Tibial nerve (tissue), 4 donors: ENCODE data around the gene HHLA2. TPM values are rescaled to one million over a fixed set of nuclear protein-coding genes. Genes with fewer than 3 reads are reported as not detected.
"Not testable (repeated sequence)": the region's sequence is repeated elsewhere in the genome, so short reads cannot be mapped to it uniquely, and the experiment has no call there.

Source experiments
- DNase-seq, 2 donors: peaks; one replicate each; pipeline ENCODE4 v3.0.0-alpha.2; 2019; ENCODE audit warnings: low spot score in 2 of 2
- H3K27ac ChIP-seq, 4 donors: fragments of 200-600 bp; sonication (generic) in 3 of 4; one replicate each; pipeline ENCODE4 v1.5.1; 2017 to 2019; ENCODE audit warnings: mild to moderate bottlenecking in 1 of 4
- H3K27me3 ChIP-seq, 2 donors: fragments of 200-600 bp; sonication (generic) in 1 of 2; one replicate each; pipeline versions ENCODE4 v1.5.1 to v1.6.0; 2017 to 2019
- H3K36me3 ChIP-seq, 3 donors: fragments of 200-600 bp; sonication (generic); one replicate each; pipeline ENCODE4 v1.5.1; 2018 to 2019
- H3K4me1 ChIP-seq, 4 donors: fragments of 200-600 bp; sonication (generic) in 3 of 4; one replicate each; pipeline ENCODE4 v1.5.1; 2017 to 2019
- H3K4me3 ChIP-seq, 4 donors: fragments of 200-600 bp; sonication (generic) in 3 of 4; one replicate each; pipeline ENCODE4 v1.5.1; 2017 to 2019; ENCODE audit warnings: mild to moderate bottlenecking in 1 of 4, moderate library complexity in 1 of 4
- H3K9me3 ChIP-seq, 4 donors: fragments of 200-600 bp; sonication (generic) in 3 of 4; one replicate each; pipeline ENCODE4 v1.5.1; 2017 to 2019
- CTCF ChIP-seq, 5 experiments: fragments of 200-600 bp in 3 of 5; fragments of 450-650 bp in 2 of 5; sonication (generic) in 3 of 5; IDR thresholded peaks; one replicate each; pipeline ENCODE4 v1.5.1; 2016 to 2019; ENCODE audit warnings: antibody characterized with exemption in 5 of 5, mild to moderate bottlenecking in 3 of 5, moderate library complexity in 2 of 5
- EP300 ChIP-seq, 2 donors: sonication (generic); formaldehyde crosslinking; IDR thresholded peaks; one replicate each; pipeline ENCODE4 v1.6.1; 2017; ENCODE audit warnings: antibody characterized with exemption in 2 of 2, mild to moderate bottlenecking in 1 of 2
- POLR2A ChIP-seq, 2 donors: fragments of 450-650 bp; IDR thresholded peaks; one replicate each; pipeline ENCODE4 v1.6.1; 2017; ENCODE audit warnings: antibody characterized with exemption in 2 of 2, mild to moderate bottlenecking in 2 of 2, moderate library complexity in 2 of 2
- WGBS, 2 donors: methylation state at CpG; one replicate each; pipeline ENCODE4 v1.1.5; 2018; 5-methylcytosine and 5-hydroxymethylcytosine counted together
- total RNA-seq, 4 donors: library from RNA; depleted of rRNA; stranded (reverse); fragments of >200 nt; gene quantifications; one replicate each; pipeline ENCODE4 v1.1.0, GENCODE V29; 2016

The HHLA2 gene
- total RNA-seq, 4 donors from 2014 or later = 0.21 to 6.1 TPM; not detected in 2

- Histone ChIP-seq H3K9me3 (no peaks in the 10 kb centered on the region), H3K27ac (no peak overlapping the region), H3K4me1 (no peaks in the 10 kb centered on the region), H3K36me3 (no peaks in the 10 kb centered on the region), H3K4me3 (no peak overlapping the region), H3K27me3 (no peaks in the 10 kb centered on the region)
- WGBS, 2 donors = 70 to 78% methylated on average over 2 of the region's 2 CpGs
- TF ChIP-seq CTCF (IDR thresholded peaks at IDR 0.05) (no peak), POLR2A (IDR thresholded peaks at IDR 0.05) (no peak), EP300 (IDR thresholded peaks at IDR 0.05) (no peak)
- no peak for DNase-seq
Measured at GRCh38 chr3:108357042-108357441, 60.7 kb downstream of the HHLA2 start.

- WGBS, 2 donors = 81% methylated on average over 2 of the region's 2 CpGs
- H3K9me3 ChIP-seq = no peaks in the 10 kb centered on the region
- no peak for DNase-seq
Measured at GRCh38 chr3:108359011-108359410, 62.7 kb downstream of the HHLA2 start.

GRCh38 chr3:108376026-108376425 is 79.7 kb downstream of the HHLA2 start:
- no peaks in the 10 kb centered on the region for H3K36me3 ChIP-seq
- no peaks in the 10 kb centered on the region for H3K27me3 ChIP-seq
- no peak overlapping the region for H3K27ac ChIP-seq
- no peaks in the 10 kb centered on the region for H3K9me3 ChIP-seq
- TF ChIP-seq CTCF (IDR thresholded peaks at IDR 0.05) = no peak
- TF ChIP-seq EP300 (IDR thresholded peaks at IDR 0.05) = no peak
- TF ChIP-seq POLR2A (IDR thresholded peaks at IDR 0.05) = no peak
- H3K4me1 ChIP-seq = no peaks in the 10 kb centered on the region
- H3K4me3 ChIP-seq = no peak overlapping the region
- WGBS, 2 donors = 0 to 50% methylated on average over 1 of the region's 1 CpG
- no peak for DNase-seq

More at GRCh38 chr3:108359011-108359410, 62.7 kb downstream of the HHLA2 start:
- Histone ChIP-seq H3K4me3 (no peak overlapping the region), H3K4me1 (no peaks in the 10 kb centered on the region), H3K27ac (no peak overlapping the region), H3K36me3 (no peaks in the 10 kb centered on the region), H3K27me3 (no peaks in the 10 kb centered on the region)
- TF ChIP-seq POLR2A (IDR thresholded peaks at IDR 0.05) (no peak), EP300 (IDR thresholded peaks at IDR 0.05) (no peak), CTCF (IDR thresholded peaks at IDR 0.05) (no peak)

GRCh38 chr3:108377384-108377783 is 81.0 kb downstream of the HHLA2 start:
- DNase-seq = no peak
- no peak overlapping the region for H3K27ac ChIP-seq
- H3K36me3 ChIP-seq = no peaks in the 10 kb centered on the region
- no peaks in the 10 kb centered on the region for H3K9me3 ChIP-seq
- H3K4me3 ChIP-seq = no peak overlapping the region
- TF ChIP-seq CTCF (IDR thresholded peaks at IDR 0.05) (no peak), POLR2A (IDR thresholded peaks at IDR 0.05) (no peak), EP300 (IDR thresholded peaks at IDR 0.05) (no peak)
- WGBS, 2 donors = 86 to 88% methylated on average over 1 of the region's 1 CpG
- H3K4me1 ChIP-seq = no peaks in the 10 kb centered on the region
- H3K27me3 ChIP-seq = no peaks in the 10 kb centered on the region

GRCh38 chr3:108378153-108378951 is 82.0 kb downstream of the HHLA2 start:
- Histone ChIP-seq H3K9me3 (no peaks in the 10 kb centered on the region), H3K27ac (no peak overlapping the region), H3K4me1 (no peaks in the 10 kb centered on the region), H3K36me3 (no peaks in the 10 kb centered on the region), H3K4me3 (no peak overlapping the region), H3K27me3 (no peaks in the 10 kb centered on the region)
- DNase-seq = no peak
- WGBS, 2 donors = 96% methylated on average over 4 of the region's 4 CpGs
- TF ChIP-seq POLR2A (IDR thresholded peaks at IDR 0.05) = no peak
- no peak for TF ChIP-seq CTCF (IDR thresholded peaks at IDR 0.05)
- TF ChIP-seq EP300 (IDR thresholded peaks at IDR 0.05) = no peak

- not testable (repeated sequence) for H3K27me3 ChIP-seq
- WGBS, 2 donors = 77 to 90% methylated on average over 2 of the region's 2 CpGs
Measured at GRCh38 chr3:108378952-108379342, 82.6 kb downstream of the HHLA2 start.

More at GRCh38 chr3:108378952-108379342, 82.6 kb downstream of the HHLA2 start:
- H3K9me3 ChIP-seq, DNase-seq, H3K4me1 ChIP-seq, H3K4me3 ChIP-seq, H3K36me3 ChIP-seq, H3K27ac ChIP-seq: not testable (repeated sequence)
